Tibial nerve (tissue), 4 donors: ENCODE results near the gene FOXQ1.

Experiments used
- EP300 ChIP-seq, 2 donors: sonication (generic); formaldehyde crosslinking; IDR thresholded peaks; one replicate each; pipeline ENCODE4 v1.6.1; 2017; ENCODE audit warnings: antibody characterized with exemption in 2 of 2, mild to moderate bottlenecking in 1 of 2
- POLR2A ChIP-seq, 2 donors: fragments of 450-650 bp; IDR thresholded peaks; one replicate each; pipeline ENCODE4 v1.6.1; 2017; ENCODE audit warnings: antibody characterized with exemption in 2 of 2, mild to moderate bottlenecking in 2 of 2, moderate library complexity in 2 of 2
- TF ChIP-seq, protein P1 (sequence below), 5 experiments: fragments of 200-600 bp in 3 of 5; fragments of 450-650 bp in 2 of 5; sonication (generic) in 3 of 5; IDR thresholded peaks; one replicate each; pipeline ENCODE4 v1.5.1; 2016 to 2019; ENCODE audit warnings: antibody characterized with exemption in 5 of 5, mild to moderate bottlenecking in 3 of 5, moderate library complexity in 2 of 5

- TF ChIP-seq, protein P1, sequence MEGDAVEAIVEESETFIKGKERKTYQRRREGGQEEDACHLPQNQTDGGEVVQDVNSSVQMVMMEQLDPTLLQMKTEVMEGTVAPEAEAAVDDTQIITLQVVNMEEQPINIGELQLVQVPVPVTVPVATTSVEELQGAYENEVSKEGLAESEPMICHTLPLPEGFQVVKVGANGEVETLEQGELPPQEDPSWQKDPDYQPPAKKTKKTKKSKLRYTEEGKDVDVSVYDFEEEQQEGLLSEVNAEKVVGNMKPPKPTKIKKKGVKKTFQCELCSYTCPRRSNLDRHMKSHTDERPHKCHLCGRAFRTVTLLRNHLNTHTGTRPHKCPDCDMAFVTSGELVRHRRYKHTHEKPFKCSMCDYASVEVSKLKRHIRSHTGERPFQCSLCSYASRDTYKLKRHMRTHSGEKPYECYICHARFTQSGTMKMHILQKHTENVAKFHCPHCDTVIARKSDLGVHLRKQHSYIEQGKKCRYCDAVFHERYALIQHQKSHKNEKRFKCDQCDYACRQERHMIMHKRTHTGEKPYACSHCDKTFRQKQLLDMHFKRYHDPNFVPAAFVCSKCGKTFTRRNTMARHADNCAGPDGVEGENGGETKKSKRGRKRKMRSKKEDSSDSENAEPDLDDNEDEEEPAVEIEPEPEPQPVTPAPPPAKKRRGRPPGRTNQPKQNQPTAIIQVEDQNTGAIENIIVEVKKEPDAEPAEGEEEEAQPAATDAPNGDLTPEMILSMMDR (IDR thresholded peaks at IDR 0.05): no peak
- TF ChIP-seq POLR2A (IDR thresholded peaks at IDR 0.05) (no peak), EP300 (IDR thresholded peaks at IDR 0.05) (no peak)
These were observed 15.7 kb downstream of the FOXQ1 start for GRCh38 chr6:1327630-1328029.
